ENCODE results near the gene NABP2. TPM values are rescaled to one million over a fixed set of nuclear protein-coding genes. Genes with fewer than 3 reads are reported as not detected.

The NABP2 gene
- total and polyA plus RNA-seq, 8 donors, result 1.2 to 36.5 (median 13.6) TPM

DNA sequence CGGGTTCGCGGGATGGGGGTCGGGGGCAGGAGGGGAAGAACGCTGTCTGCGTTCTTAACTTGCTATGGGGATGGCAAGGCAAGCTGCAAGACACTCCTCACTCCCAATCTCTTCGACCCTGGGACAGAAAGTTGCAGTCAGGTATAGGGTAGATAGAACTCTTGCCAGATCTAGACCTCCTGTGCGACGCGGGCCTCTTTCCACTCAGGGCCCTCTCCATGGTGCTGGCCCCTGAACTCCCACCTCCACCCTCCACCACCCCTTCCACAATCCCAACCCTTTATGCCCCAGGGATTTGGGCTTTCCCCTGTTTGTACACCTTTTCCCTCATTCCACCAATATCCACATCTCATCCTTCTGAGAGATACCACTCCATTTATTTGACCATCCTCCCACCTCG, 812 bp downstream of the NABP2 start:
- intact Hi-C loops (cut with DNase I; ENCODE audit: low total_unique reads), result no loop called here

GRCh38 chr12:56229082-56229481, 4.9 kb downstream of the NABP2 start:
- H3K36me3 ChIP-seq, result peaks cover 8 to 29% (median 23%) of the 10 kb centered on the region in 4 donors
- H3K4me1 ChIP-seq, result peaks cover 11 to 23% (median 18%) of the 10 kb centered on the region in 4 donors
- no peaks in the 10 kb centered on the region for H3K27me3 ChIP-seq
- TF ChIP-seq, protein P1, sequence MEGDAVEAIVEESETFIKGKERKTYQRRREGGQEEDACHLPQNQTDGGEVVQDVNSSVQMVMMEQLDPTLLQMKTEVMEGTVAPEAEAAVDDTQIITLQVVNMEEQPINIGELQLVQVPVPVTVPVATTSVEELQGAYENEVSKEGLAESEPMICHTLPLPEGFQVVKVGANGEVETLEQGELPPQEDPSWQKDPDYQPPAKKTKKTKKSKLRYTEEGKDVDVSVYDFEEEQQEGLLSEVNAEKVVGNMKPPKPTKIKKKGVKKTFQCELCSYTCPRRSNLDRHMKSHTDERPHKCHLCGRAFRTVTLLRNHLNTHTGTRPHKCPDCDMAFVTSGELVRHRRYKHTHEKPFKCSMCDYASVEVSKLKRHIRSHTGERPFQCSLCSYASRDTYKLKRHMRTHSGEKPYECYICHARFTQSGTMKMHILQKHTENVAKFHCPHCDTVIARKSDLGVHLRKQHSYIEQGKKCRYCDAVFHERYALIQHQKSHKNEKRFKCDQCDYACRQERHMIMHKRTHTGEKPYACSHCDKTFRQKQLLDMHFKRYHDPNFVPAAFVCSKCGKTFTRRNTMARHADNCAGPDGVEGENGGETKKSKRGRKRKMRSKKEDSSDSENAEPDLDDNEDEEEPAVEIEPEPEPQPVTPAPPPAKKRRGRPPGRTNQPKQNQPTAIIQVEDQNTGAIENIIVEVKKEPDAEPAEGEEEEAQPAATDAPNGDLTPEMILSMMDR (IDR thresholded peaks at IDR 0.05), result no peak
- TF ChIP-seq POLR2A (IDR thresholded peaks at IDR 0.05) (no peak), POLR2AphosphoS5 (IDR thresholded peaks at IDR 0.05) (no peak), EP300 (IDR thresholded peaks at IDR 0.05) (no peak)
- no peak overlapping the region for H3K27ac ChIP-seq
- no peak overlapping the region for H3K4me3 ChIP-seq
- intact Hi-C loops (cut with DNase I; ENCODE audit: low total_unique reads), result no loop called here
- no peak for DNase-seq
- no peaks in the 10 kb centered on the region for H3K9me3 ChIP-seq
- 82 to 93% (median 91%) methylated on average over 7 of the region's 7 CpGs for WGBS, 5 donors

More for the DNA sequence above, 812 bp downstream of the NABP2 start:
- Histone ChIP-seq H3K4me3 (peak overlapping the region; percentile 57 to 79 (median 68)), H3K36me3 (peaks cover 8 to 29% (median 23%) of the 10 kb centered on the region in 4 donors), H3K9me3 (no peaks in the 10 kb centered on the region), H3K27ac (peak overlapping the region in 4 of 5 donors; percentile 96 to 97 (median 97)), H3K4me1 (peaks cover 41 to 45% (median 44%) of the 10 kb centered on the region in 4 donors), H3K27me3 (no peaks in the 10 kb centered on the region)
- WGBS, 5 donors, result 33 to 72% (median 42%) methylated on average over 11 of the region's 11 CpGs
- no peak for DNase-seq
- TF ChIP-seq, protein P1 (IDR thresholded peaks at IDR 0.05), result no peak
- no peak for TF ChIP-seq POLR2A (IDR thresholded peaks at IDR 0.05)
- TF ChIP-seq POLR2AphosphoS5 (IDR thresholded peaks at IDR 0.05), result no peak
- no peak for TF ChIP-seq EP300 (IDR thresholded peaks at IDR 0.05)

DNA sequence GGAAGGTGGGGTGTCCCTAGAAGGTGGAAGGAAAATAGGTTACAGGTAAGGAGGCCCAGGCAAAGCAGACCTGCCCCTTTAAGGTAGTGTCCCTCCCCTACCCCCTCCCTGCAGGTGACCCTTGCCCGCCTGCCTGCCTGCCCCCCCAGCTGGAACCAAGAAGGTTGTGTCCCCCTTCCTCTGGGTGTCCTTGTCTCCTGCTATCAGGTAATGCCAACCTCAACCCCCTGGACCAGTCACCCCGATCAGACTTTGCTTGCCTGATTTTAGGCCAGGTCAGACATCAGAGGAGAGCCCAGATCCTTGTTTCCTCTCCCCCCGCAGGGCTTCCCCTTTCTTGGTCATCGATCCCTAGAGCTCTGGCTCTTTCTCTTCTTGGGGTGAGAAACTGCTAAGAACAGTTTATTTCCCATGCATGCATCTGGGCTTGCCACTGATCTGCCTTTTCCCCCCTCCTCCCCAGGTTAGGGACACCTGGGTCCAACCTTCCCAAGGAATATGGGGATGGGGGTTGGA, 5.8 kb downstream of the NABP2 start, which contains the start of gene SLC39A5:
SLC39A5 (plus strand) TSS at position 136 of the 516 bp plus-strand sequence. CDS start 1,224 bp downstream, outside the sequence.
- WGBS, 5 donors, result 53 to 74% (median 57%) methylated on average over 4 of the region's 4 CpGs
- no peaks in the 10 kb centered on the region for H3K9me3 ChIP-seq
- H3K27me3 ChIP-seq, result no peaks in the 10 kb centered on the region
- intact Hi-C loops (cut with DNase I; ENCODE audit: low total_unique reads), result no loop called here
- peaks cover 5 to 16% (median 12%) of the 10 kb centered on the region in 4 donors for H3K4me1 ChIP-seq
- H3K4me3 ChIP-seq, result no peak within 1 kb of the TSS
- peak in 1 of 2 donors; percentile 35 for DNase-seq
- TF ChIP-seq POLR2AphosphoS5 (IDR thresholded peaks at IDR 0.05) (no peak), POLR2A (IDR thresholded peaks at IDR 0.05) (no peak), EP300 (IDR thresholded peaks at IDR 0.05) (no peak)
- TF ChIP-seq, protein P1 (IDR thresholded peaks at IDR 0.05), result no peak
- no peak within 1 kb of the TSS for H3K27ac ChIP-seq
- peaks cover 8 to 29% (median 23%) of the 10 kb centered on the region in 4 donors for H3K36me3 ChIP-seq

DNA sequence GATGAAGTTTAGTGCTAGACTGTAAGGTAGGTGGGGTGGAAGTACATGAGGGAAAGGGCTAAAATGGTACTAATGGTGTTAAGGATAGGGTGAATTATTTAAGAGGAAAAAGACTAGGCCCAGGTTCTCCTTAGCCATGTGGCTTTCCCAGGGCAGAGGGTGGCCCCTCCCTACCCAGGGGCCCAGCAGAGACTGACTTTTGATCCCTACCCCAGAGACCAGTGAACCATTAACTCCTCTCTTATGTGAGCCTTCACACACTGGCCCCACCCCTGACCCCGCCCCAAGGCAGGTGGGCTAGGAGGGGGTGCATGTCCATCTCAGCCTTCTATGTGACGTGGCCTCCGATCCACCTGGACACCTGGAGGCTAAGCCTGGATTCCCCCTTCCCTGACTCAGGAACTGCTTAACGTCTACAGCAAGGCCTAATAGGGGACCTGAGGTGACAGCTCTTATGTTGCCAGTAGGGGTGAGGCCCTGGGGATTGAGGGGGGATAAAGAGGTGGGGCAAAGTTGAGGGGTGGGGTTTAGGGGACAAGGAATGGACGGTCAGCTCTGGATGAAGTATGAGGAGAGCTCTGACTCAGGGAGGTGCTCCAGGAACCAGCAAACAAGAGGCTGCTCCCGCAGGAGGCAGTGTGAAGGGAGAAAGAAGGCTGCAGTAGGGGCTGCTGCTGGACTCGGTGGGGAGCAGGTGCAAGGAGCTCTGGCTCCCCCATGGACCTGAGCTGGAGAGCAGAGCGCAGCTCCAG, 6.5 kb downstream of the NABP2 start:
- TF ChIP-seq POLR2A (IDR thresholded peaks at IDR 0.05), result no peak
- no peak for TF ChIP-seq POLR2AphosphoS5 (IDR thresholded peaks at IDR 0.05)
- no peak for TF ChIP-seq EP300 (IDR thresholded peaks at IDR 0.05)
- TF ChIP-seq, protein P1 (IDR thresholded peaks at IDR 0.05), result no peak
- Histone ChIP-seq H3K9me3 (no peaks in the 10 kb centered on the region), H3K27ac (no peak overlapping the region), H3K27me3 (no peaks in the 10 kb centered on the region), H3K4me1 (peaks cover 0 to 10% (median 5%) of the 10 kb centered on the region in 4 donors), H3K4me3 (no peak overlapping the region), H3K36me3 (peaks cover 8 to 29% (median 23%) of the 10 kb centered on the region in 4 donors)
- DNase-seq, result peak in 1 of 2 donors; percentile 90
- intact Hi-C loops (cut with DNase I; ENCODE audit: low total_unique reads), result no loop called here
- WGBS, 5 donors, result 43 to 52% (median 50%) methylated on average over 6 to 8 of the region's 8 CpGs
